Esophagus muscularis mucosa (tissue), 3 donors: ENCODE data around the gene TTBK1.

Experiments
- POLR2A ChIP-seq: fragments of 450-650 bp; IDR thresholded peaks from one replicate; pipeline ENCODE4 v1.6.1; 2017; ENCODE audit warnings: antibody characterized with exemption, moderate library complexity, mild to moderate bottlenecking, low read depth
- TF ChIP-seq, protein P1 (sequence below), 3 experiments: fragments of 200-600 bp in 2 of 3; fragments of 450-650 bp in 1 of 3; sonication (generic) in 2 of 3; IDR thresholded peaks; one replicate each; pipeline ENCODE4 v1.5.1; 2017 to 2019; ENCODE audit warnings: antibody characterized with exemption in 3 of 3, mild to moderate bottlenecking in 2 of 3, moderate library complexity in 1 of 3

DNA sequence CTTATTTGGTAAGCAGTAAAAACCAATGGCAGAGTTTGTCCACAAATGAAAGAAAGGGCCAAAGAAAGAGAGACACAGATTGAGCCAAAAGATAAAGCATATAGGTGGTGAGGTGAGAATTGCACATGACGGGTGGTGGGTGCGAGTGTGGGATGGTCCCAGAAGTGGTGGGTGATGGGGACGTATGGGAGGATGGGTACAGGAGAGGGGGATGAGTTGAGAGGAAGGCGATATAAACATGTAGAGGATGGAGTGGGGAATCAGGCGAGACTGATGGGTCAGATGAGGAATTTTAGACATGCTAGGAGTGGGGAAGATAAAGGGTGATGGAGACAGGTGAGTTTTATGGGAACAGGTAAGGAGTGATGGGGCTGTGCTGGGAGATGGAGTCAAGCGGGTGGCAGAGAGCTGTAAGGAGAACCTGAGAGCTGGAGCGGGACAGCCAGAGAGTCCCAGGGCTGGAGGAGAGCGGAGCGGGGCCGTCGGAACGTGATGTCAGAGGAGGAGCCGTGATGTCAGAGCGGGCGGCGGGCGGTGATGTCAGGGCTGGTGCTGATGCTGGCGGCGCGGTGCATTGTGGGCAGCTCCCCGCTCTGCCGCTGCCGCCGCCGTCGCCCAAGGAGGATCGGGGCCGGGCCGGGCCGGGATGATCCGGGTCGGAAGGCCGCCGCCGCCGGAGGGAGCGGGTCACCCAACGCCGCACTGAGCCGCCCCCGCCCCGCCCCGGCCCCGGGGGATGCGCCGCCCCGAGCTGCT, at the start of gene TTBK1:
- no peak for TF ChIP-seq POLR2A
- TF ChIP-seq, protein P1, sequence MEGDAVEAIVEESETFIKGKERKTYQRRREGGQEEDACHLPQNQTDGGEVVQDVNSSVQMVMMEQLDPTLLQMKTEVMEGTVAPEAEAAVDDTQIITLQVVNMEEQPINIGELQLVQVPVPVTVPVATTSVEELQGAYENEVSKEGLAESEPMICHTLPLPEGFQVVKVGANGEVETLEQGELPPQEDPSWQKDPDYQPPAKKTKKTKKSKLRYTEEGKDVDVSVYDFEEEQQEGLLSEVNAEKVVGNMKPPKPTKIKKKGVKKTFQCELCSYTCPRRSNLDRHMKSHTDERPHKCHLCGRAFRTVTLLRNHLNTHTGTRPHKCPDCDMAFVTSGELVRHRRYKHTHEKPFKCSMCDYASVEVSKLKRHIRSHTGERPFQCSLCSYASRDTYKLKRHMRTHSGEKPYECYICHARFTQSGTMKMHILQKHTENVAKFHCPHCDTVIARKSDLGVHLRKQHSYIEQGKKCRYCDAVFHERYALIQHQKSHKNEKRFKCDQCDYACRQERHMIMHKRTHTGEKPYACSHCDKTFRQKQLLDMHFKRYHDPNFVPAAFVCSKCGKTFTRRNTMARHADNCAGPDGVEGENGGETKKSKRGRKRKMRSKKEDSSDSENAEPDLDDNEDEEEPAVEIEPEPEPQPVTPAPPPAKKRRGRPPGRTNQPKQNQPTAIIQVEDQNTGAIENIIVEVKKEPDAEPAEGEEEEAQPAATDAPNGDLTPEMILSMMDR (IDR thresholded peaks at IDR 0.05) = no peak
